ELF-1 (cell line): ENCODE data around the gene TMC3.
"Not testable (repeated sequence)": the region's sequence is repeated elsewhere in the genome, so short reads cannot be mapped to it uniquely, and the experiment has no call there.

Experiments used
- DNase-seq: peaks from one replicate; pipeline ENCODE4 v3.0.0-alpha.2; 2016; ENCODE audit warnings: low read depth, low spot score

Gene TMC3

DNA sequence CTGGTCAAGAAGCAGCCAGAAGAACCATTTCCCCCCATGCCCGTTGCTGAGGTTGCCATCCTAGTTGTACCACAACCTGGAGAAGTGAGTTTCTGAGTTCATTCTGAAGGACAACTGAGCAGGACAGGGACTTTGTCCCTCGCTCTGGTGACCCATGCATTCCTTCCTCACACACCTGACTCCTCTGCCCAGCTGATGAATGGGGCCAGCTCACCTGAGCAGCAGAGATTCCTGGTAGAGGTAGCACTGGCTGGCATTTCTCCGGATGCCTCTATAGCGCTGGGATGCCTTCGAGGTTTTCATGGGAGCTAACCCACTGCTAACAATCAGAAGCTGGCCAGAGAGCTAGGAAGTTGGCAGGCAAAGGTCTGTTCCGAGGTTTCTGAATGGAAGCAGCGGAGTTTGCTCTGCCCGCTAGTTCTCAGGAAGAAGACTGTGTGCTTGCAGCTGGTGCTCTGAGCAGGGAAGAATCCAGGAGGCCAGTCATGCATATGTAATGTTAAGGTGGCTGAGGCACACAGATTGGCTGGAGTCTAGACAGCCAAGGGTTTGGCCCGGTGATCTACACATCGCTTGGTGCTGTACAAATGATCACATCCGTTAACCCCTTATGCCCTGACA lies at the start of gene TMC3:
Gene TMC3, minus strand, starts transcription at position 439 of the 621 bp plus-strand sequence. Its CDS starts 136 bp downstream, at position 303.
- no peak for DNase-seq

GRCh38 chr15:81421461-81421860 lies 47.4 kb upstream of the TMC3 start:
- DNase-seq = no peak

GRCh38 chr15:81419332-81419943 lies 45.4 kb upstream of the TMC3 start:
- peak; percentile 49 for DNase-seq

DNA sequence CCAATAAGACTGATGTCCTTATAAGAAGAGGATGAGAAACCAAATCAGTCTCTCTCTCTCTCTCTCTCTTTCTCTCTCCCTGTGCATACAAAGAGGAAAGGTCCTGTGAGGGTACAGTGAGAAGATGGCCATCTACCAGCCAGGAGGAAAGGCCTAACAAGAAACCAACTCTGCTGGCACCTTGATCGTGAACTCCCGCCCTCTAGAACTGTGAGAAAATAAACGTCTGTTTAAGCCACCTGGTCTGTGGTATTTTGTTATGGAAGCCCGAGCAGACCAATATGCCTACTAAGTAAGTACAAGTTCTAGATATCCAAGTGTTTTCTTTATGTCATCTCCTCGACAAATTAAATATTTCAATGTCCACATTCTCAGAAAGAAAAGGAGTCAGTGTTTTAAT lies 44.9 kb upstream of the TMC3 start:
- DNase-seq = no peak

DNA sequence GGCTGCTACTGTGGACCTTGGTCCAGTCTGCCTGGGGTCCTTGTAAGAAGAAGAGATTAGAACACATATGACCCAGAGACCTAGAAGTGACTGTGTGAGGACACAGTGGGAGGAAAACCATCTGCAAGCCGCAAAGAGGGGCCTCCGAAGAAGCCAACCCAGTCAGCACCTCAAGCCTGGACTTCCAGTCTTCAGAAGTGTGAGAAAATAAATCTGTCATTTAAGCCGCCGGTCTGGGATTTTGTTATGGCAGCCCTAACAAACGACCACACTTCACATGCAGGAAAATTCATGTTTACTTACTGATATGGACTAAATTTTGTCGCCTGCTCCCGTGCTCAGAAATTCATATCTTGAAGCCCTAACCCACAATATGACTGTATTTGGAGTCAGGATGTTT lies 44.4 kb upstream of the TMC3 start:
- no peak for DNase-seq

DNA sequence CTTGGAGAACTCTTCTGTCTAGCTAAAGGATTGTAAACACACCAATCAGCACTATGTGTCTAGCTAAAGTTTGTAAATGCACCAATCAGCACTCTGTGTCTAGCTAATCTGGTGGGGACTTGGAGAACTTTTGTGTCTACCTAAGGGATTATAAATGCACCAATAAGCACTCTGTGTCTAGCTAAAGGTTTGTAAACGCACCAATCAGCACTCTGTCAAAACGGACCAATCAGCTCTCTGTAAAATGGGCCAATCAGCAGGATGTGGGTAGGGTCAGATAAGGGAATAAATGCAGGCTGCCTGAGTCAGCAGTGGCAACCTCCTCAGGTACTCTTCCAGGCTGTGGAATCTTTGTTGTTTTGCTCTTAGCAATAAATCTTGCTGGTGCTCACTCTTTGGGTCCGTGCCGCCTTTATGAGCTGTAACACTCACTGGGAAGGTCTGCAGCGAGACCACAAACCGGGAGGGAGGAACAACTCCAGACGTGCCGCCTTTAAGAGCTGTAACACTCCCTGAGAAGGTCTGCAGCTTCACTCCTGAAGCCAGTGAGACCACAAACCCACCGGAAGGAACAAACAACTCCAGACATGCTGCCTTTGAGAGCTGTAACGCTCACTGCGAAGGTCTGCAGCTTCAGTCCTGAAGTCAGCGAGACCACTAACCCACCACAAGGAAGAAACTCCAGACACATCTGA lies 40.4 kb upstream of the TMC3 start:
- not testable (repeated sequence) for DNase-seq

GRCh38 chr15:81413851-81414250 lies 39.8 kb upstream of the TMC3 start:
- no peak for DNase-seq

- DNase-seq = no peak
Observed at GRCh38 chr15:81411969-81412633, 38.1 kb upstream of the TMC3 start.

DNA sequence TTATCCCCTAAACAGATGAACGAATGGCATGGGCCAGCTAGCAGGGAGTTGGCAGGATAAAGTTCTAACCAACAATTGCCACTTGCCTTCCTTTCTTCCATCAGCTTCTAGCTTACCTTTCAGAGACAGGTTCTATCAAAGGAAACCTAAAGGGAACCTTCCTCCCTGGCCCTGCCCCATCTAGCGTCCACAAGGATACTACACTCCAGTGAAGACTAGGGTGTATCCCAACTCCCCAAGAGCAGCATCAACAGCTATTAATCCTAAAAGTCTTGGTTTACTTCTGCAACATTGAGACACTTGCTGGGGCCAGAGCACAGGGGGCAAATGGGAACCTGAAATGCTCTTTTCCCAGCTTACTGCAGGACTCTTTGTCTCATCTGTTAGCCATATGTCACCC lies 37.0 kb upstream of the TMC3 start:
- DNase-seq = no peak

DNA sequence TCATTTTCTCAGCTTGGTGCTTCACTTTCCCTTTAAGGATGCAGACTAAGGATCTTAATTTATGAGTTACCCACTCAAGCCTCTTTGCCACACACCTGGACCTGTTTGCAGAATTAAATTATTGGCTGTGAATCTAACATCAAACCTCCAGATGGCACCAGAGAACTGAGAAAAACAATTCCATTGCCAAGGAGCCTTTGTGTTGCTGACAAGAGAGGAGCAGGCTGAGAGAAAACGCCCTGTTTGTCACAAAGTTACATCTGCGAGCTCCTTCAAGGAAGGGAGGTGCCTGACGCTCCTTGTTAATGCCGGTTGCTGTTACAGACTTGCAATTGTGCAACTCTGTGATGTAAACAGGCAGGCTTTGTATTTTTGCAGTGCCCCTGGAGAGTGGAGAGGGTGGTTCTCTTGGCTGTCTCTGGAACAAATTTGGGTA lies 36.3 kb upstream of the TMC3 start:
- peak; percentile 84 for DNase-seq

DNA sequence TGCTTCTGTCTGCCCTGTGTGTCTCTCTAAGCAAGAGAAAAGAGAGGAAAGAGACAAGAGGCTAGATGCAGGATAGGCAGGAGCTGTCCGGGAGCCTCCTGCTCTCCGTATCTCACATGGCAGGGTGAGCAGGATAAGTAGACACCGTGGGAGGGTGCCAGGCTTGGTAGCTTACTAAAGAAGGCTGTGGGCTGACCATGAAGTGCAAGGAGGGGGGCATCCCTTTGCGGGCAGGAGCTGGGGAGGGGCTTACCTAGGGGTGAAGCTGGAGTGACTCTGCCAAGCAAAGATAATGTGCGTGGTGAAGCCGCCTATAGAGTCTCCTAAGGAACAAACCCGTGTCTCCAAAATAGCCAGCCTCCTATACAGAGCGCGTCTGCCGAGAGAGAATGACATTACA lies 33.7 kb upstream of the TMC3 start:
- DNase-seq = no peak

DNA sequence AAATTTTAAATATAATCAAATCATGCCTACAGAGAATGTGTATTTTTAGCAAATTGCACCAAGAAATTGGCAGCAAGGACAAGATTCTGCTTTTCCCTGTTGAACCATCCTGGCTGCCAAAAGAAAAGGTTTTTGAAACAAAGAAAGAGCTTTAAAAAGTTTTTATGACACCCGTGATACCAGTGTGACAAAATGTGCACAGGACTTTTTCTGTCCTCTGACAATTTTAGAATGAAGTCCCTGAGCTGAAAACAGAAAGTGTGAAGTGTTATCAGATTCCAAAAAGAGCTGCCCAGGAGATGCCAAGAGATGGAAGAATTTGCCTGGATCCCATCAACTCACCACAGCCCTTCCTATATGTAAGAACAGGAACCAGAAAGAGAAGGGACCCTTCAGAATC lies 33.2 kb upstream of the TMC3 start:
- no peak for DNase-seq

GRCh38 chr15:81400640-81401236 lies 26.7 kb upstream of the TMC3 start:
- no peak for DNase-seq

DNA sequence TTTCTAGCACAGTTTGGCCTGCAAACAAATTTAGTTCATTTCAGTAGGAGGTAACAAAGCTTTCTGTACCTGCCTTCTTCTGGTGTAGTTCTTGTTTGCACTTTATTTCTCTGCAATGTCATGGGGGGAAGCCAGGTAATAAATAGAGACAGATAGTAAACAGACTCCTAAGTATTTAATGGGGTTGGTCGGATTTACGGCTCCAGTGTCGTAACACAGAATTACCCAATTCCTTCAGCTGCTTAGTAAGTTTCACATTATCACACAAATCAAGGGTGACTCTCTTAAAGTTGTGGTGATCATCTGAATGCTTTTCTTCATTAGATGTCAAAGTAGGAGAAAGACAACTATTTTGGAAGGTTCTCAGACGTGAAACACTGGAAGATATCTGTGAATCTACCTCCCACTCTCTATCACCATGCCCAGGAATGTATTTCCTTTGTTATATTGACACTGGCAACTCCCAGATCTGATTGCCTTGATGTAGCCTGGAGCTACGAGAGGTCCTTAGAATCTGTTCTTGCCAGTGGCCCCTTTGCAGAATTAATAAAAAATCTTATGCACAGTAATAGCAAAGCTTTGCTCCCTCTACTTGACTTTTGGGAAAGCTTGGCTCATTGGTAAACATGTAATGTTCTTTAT lies 25.0 kb upstream of the TMC3 start:
- DNase-seq = no peak

DNA sequence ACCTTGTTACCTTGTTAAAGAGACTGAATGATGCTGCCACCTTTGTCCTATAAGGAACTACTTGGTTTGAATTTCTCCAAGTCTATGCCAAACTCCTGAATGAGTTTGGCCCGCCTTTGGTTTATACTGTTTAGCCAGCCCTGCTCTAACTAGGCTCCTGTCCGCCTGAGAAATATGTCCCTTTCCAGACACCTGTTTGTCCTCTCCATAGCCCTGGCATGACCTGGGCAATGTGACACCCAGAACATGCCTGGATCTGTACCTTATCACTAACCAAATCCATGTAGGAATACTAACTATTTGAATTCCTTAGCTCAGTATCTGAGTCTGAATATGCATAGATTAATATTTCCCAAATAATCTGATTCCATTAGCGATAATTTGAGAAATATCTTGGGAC lies 24.4 kb upstream of the TMC3 start:
- no peak for DNase-seq

DNA sequence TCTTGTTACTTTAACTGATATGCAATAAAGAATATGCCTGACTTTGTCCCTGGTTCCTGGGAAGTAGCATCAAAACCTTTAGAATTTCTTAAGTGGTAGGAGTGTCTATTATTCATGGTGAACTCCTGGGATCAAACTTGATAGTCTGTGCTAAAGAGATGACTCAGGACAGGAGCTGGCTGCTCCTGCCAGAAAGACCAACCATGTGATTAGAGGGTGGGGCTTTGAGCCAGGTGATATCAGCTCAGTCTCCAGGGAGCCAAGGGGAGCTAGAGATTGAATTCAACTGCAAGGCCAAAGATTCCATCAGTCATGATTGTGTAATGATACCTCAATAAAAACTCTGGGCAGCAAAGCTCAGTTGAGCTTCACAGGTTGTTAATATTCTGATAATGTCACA lies 20.6 kb upstream of the TMC3 start:
- DNase-seq = no peak

GRCh38 chr15:81391657-81392056 lies 17.6 kb upstream of the TMC3 start:
- DNase-seq = no peak

DNA sequence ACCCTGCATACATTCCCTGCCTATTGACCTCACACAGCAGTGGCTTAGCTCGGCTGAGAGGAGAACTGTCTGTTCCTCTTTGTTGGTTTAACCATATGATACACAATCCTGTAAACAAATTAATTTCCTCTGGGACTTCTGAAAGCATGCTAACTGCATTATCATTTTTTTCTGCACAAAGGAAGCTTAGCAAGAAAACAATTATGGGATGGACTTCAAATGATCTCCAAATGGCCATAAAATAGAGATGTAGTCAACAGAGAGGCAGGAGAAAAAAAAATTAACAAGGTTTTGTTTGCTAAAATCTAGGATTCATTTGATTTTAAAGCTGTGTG lies 14.4 kb upstream of the TMC3 start:
- no peak for DNase-seq

- DNase-seq = no peak
Observed at GRCh38 chr15:81387621-81388435, 13.8 kb upstream of the TMC3 start.

- no peak for DNase-seq
Observed at GRCh38 chr15:81386947-81387346, 12.9 kb upstream of the TMC3 start.

DNA sequence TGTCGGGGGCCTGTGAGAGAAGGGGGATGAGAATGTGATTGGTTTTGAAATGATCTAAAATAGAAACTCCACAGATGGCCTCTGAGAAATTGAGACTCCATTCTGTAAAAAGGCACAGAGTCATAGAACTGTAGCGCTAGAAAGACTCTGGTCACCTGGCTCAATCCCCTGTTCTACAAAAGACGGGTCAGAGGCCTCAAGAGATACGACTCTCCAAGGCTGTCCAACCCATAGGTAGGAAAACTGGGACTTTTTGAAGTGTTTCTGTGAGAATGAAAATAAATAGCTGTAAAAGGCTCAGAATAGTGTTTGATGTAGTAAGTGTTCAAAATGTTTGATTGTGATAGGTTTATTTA lies 11.7 kb upstream of the TMC3 start:
- no peak for DNase-seq
